ENCODE results near the gene FIGN. TPM values are rescaled to one million over a fixed set of nuclear protein-coding genes. Genes with fewer than 3 reads are reported as not detected.

FIGN gene
- total and polyA plus RNA-seq, 4 donors = 1.1 to 7.8 (median 5.1) TPM

GRCh38 chr2:163682695-163683094, 53.1 kb downstream of the FIGN start:
- Histone ChIP-seq H3K27ac (ENCODE audit: low read depth in 1 of 2, low read length in 2 of 2) (no peak overlapping the region), H3K9ac (ENCODE audit: low read depth in 1 of 2, low read length in 2 of 2) (no peak overlapping the region), H3K27me3 (ENCODE audit: control insufficient read depth in 4 of 4, insufficient read depth in 4 of 4, low read length in 3 of 4) (no peaks in the 10 kb centered on the region), H3K4me3 (ENCODE audit: low read depth in 1 of 3, low read length in 3 of 3) (no peak overlapping the region), H3K36me3 (ENCODE audit: control insufficient read depth in 4 of 4, insufficient read depth in 3 of 4, low read depth in 1 of 4, low read length in 3 of 4) (no peaks in the 10 kb centered on the region), H3K4me1 (ENCODE audit: control insufficient read depth in 4 of 4, insufficient read depth in 4 of 4, low read length in 3 of 4) (peaks cover 0 to 2% (median 0%) of the 10 kb centered on the region in 4 donors), H3K9me3 (ENCODE audit: control insufficient read depth in 4 of 4, low read length in 3 of 4) (no peaks in the 10 kb centered on the region)
- WGBS = 82% methylated on average over 1 of the region's 1 CpG
- DNase-seq (ENCODE audit: low spot score) = no peak
- no peak for TF ChIP-seq TAF1 (conservative IDR thresholded peaks at IDR 0.05)
- TF ChIP-seq CTCF (IDR thresholded peaks at IDR 0.05; ENCODE audit: low read depth, low read length, missing input control) = no peak
- TF ChIP-seq SP1 (IDR thresholded peaks at IDR 0.05) = no peak
- TF ChIP-seq GABPA (IDR thresholded peaks at IDR 0.05 in 1 of 2, conservative IDR thresholded peaks at IDR 0.05 in 1 of 2) = no peak
- TF ChIP-seq RXRA (IDR thresholded peaks at IDR 0.05) = no peak
- peak in 1 of 2 donors; percentile 12 for TF ChIP-seq RAD21 (IDR thresholded peaks at IDR 0.05)
- no peak for TF ChIP-seq JUND (IDR thresholded peaks at IDR 0.05)

GRCh38 chr2:163681745-163682144, 54.1 kb downstream of the FIGN start:
- TF ChIP-seq CTCF (IDR thresholded peaks at IDR 0.05; ENCODE audit: low read depth, low read length, missing input control) = no peak
- no peak for TF ChIP-seq HNF4G (IDR thresholded peaks at IDR 0.05)
- no peak for TF ChIP-seq TAF1 (conservative IDR thresholded peaks at IDR 0.05)
- TF ChIP-seq SP1 (IDR thresholded peaks at IDR 0.05) = no peak
- TF ChIP-seq RAD21 (IDR thresholded peaks at IDR 0.05) = no peak
- TF ChIP-seq FOXA1 (IDR thresholded peaks at IDR 0.05) = no peak
- no peak for TF ChIP-seq NR2F2 (IDR thresholded peaks at IDR 0.05)
- no peak for TF ChIP-seq EGR1 (IDR thresholded peaks at IDR 0.05; ENCODE audit: low read depth in 2 of 2)
- no peak for TF ChIP-seq HNF4A (conservative IDR thresholded peaks at IDR 0.05)
- TF ChIP-seq MAX (IDR thresholded peaks at IDR 0.05) = no peak
- TF ChIP-seq REST (IDR thresholded peaks at IDR 0.05) = no peak
- TF ChIP-seq FOXA2 (IDR thresholded peaks at IDR 0.05) = no peak
- TF ChIP-seq JUND (IDR thresholded peaks at IDR 0.05) = no peak
- TF ChIP-seq YY1 (IDR thresholded peaks at IDR 0.05) = no peak
- no peak for TF ChIP-seq ZBTB33 (IDR thresholded peaks at IDR 0.05)
- Histone ChIP-seq H3K4me1 (ENCODE audit: control insufficient read depth in 4 of 4, insufficient read depth in 4 of 4, low read length in 3 of 4) (no peaks in the 10 kb centered on the region), H3K27me3 (ENCODE audit: control insufficient read depth in 4 of 4, insufficient read depth in 4 of 4, low read length in 3 of 4) (no peaks in the 10 kb centered on the region), H3K9me3 (ENCODE audit: control insufficient read depth in 4 of 4, low read length in 3 of 4) (no peaks in the 10 kb centered on the region), H3K36me3 (ENCODE audit: control insufficient read depth in 4 of 4, insufficient read depth in 3 of 4, low read depth in 1 of 4, low read length in 3 of 4) (no peaks in the 10 kb centered on the region), H3K27ac (ENCODE audit: low read depth in 1 of 2, low read length in 2 of 2) (no peak overlapping the region), H3K4me3 (ENCODE audit: low read depth in 1 of 3, low read length in 3 of 3) (no peak overlapping the region), H3K9ac (ENCODE audit: low read depth in 1 of 2, low read length in 2 of 2) (no peak overlapping the region)
- WGBS = 81% methylated on average over 5 of the region's 5 CpGs
- no peak for DNase-seq (ENCODE audit: low spot score)

Data from liver (tissue), 9 donors.